ENCODE results near the gene FICD. TPM values are rescaled to one million over a fixed set of nuclear protein-coding genes. Genes with fewer than 3 reads are reported as not detected.

FICD gene
- polyA plus RNA-seq, 3 donors: 1.00 to 1.9 (median 1.6) TPM

GRCh38 chr12:108543652-108544051 is 28.6 kb downstream of the FICD start:
- Mint-ChIP-seq H3K4me3 (no peak overlapping the region), H3K27me3 (ENCODE audit: low read depth in 3 of 3) (no peaks in the 10 kb centered on the region), H3K36me3 (peaks cover 63 to 80% of the 10 kb centered on the region in 2 donors), H3K27ac (no peak overlapping the region), H3K4me1 (peaks cover 36% of the 10 kb centered on the region), H3K9me3 (no peaks in the 10 kb centered on the region)
- Histone ChIP-seq H3K27ac (ENCODE audit: low read depth in 1 of 2, low read length in 2 of 2) (peak overlapping the region in 1 of 2 donors; percentile 20), H3K27me3 (ENCODE audit: control insufficient read depth in 2 of 2, insufficient read depth in 2 of 2, low read length in 2 of 2) (no peaks in the 10 kb centered on the region), H3K36me3 (replicated peaks in 1 of 2; ENCODE audit: control insufficient read depth in 1 of 2, insufficient read depth in 2 of 2, low read length in 2 of 2) (peaks cover 70 to 83% of the 10 kb centered on the region in 2 donors), H4K20me1 (ENCODE audit: insufficient read depth, low read length) (peaks cover 22% of the 10 kb centered on the region), H3K9me3 (replicated peaks in 1 of 2; ENCODE audit: control insufficient read depth in 1 of 2, insufficient read depth in 1 of 2, low read length in 2 of 2) (no peaks in the 10 kb centered on the region), H2AFZ (ENCODE audit: insufficient read depth, low read depth, low read length, poor library complexity, severe bottlenecking) (no peak overlapping the region), H3K79me2 (ENCODE audit: insufficient read depth, low read length) (peaks cover 64% of the 10 kb centered on the region), H3K4me2 (replicated peaks; ENCODE audit: extremely low read depth, low read length, poor library complexity, severe bottlenecking) (no peak overlapping the region), H3K9ac (ENCODE audit: insufficient read depth, low read length, poor library complexity, severe bottlenecking) (no peak overlapping the region), H3K4me1 (ENCODE audit: control insufficient read depth in 1 of 2, insufficient read depth in 2 of 2, low read length in 2 of 2) (peaks cover 36% of the 10 kb centered on the region in 2 donors), H3K4me3 (replicated peaks in 1 of 3; ENCODE audit: low read depth in 2 of 3, low read length in 3 of 3) (no peak overlapping the region)
- 95% methylated on average over 2 of the region's 3 CpGs for WGBS (ENCODE audit: insufficient coverage)
- intact Hi-C loops (cut with micrococcal nuclease): no loop called here
- no peak for DNase-seq
- TF ChIP-seq, protein P1, sequence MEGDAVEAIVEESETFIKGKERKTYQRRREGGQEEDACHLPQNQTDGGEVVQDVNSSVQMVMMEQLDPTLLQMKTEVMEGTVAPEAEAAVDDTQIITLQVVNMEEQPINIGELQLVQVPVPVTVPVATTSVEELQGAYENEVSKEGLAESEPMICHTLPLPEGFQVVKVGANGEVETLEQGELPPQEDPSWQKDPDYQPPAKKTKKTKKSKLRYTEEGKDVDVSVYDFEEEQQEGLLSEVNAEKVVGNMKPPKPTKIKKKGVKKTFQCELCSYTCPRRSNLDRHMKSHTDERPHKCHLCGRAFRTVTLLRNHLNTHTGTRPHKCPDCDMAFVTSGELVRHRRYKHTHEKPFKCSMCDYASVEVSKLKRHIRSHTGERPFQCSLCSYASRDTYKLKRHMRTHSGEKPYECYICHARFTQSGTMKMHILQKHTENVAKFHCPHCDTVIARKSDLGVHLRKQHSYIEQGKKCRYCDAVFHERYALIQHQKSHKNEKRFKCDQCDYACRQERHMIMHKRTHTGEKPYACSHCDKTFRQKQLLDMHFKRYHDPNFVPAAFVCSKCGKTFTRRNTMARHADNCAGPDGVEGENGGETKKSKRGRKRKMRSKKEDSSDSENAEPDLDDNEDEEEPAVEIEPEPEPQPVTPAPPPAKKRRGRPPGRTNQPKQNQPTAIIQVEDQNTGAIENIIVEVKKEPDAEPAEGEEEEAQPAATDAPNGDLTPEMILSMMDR (IDR thresholded peaks at IDR 0.05): no peak

GRCh38 chr12:108547686-108548085 is 32.6 kb downstream of the FICD start:
- TF ChIP-seq, protein P1 (IDR thresholded peaks at IDR 0.05): no peak
- H3K9me3 Mint-ChIP-seq: no peaks in the 10 kb centered on the region
- peaks cover 56 to 62% of the 10 kb centered on the region in 2 donors for H3K36me3 ChIP-seq (replicated peaks in 1 of 2; ENCODE audit: control insufficient read depth in 1 of 2, insufficient read depth in 2 of 2, low read length in 2 of 2)
- H3K9ac ChIP-seq (ENCODE audit: insufficient read depth, low read length, poor library complexity, severe bottlenecking): no peak overlapping the region
- H3K4me1 ChIP-seq (ENCODE audit: control insufficient read depth in 1 of 2, insufficient read depth in 2 of 2, low read length in 2 of 2): peaks cover 34 to 48% of the 10 kb centered on the region in 2 donors
- peak overlapping the region; percentile 82 to 93 (median 89) for H3K27ac Mint-ChIP-seq
- 49% methylated on average over 9 of the region's 9 CpGs for WGBS (ENCODE audit: insufficient coverage)
- intact Hi-C loops (cut with micrococcal nuclease): no loop called here
- no peak overlapping the region for H2AFZ ChIP-seq (ENCODE audit: insufficient read depth, low read depth, low read length, poor library complexity, severe bottlenecking)
- no peaks in the 10 kb centered on the region for H3K27me3 ChIP-seq (ENCODE audit: control insufficient read depth in 2 of 2, insufficient read depth in 2 of 2, low read length in 2 of 2)
- H3K27ac ChIP-seq (ENCODE audit: low read depth in 1 of 2, low read length in 2 of 2): peak overlapping the region; percentile 53 to 79
- H4K20me1 ChIP-seq (ENCODE audit: insufficient read depth, low read length): peaks cover 54% of the 10 kb centered on the region
- no peaks in the 10 kb centered on the region for H3K27me3 Mint-ChIP-seq (ENCODE audit: low read depth in 3 of 3)
- peak overlapping the region; percentile 11 to 40 for H3K4me3 Mint-ChIP-seq
- no peaks in the 10 kb centered on the region for H3K9me3 ChIP-seq (replicated peaks in 1 of 2; ENCODE audit: control insufficient read depth in 1 of 2, insufficient read depth in 1 of 2, low read length in 2 of 2)
- peak overlapping the region in 1 of 3 experiments; percentile 7 for H3K4me3 ChIP-seq (replicated peaks in 1 of 3; ENCODE audit: low read depth in 2 of 3, low read length in 3 of 3)
- H3K79me2 ChIP-seq (ENCODE audit: insufficient read depth, low read length): peaks cover 72% of the 10 kb centered on the region
- H3K4me1 Mint-ChIP-seq: peaks cover 46% of the 10 kb centered on the region
- peak overlapping the region; percentile 26 for H3K4me2 ChIP-seq (replicated peaks; ENCODE audit: extremely low read depth, low read length, poor library complexity, severe bottlenecking)
- peak; percentile 38 to 62 (median 43) for DNase-seq
- H3K36me3 Mint-ChIP-seq: peaks cover 47 to 58% of the 10 kb centered on the region in 2 donors

All from CD14-positive monocyte (primary cell).